Activated CD8-positive, alpha-beta memory T cell treated with anti-CD3 and anti-CD28 coated beads, Interleukin-2, amount 50 U/mL, for 1 hour (primary cell): ENCODE results near the gene GPANK1.
A peak's percentile ranks its signal among the peaks of the same experiment; 100 is the strongest.

Experiments used
- DNase-seq: peaks from one replicate; pipeline ENCODE4 v3.0.0-alpha.2; 2020; ENCODE audit errors: extremely low read depth

GPANK1 gene

GRCh38 chr6:31691078-31691463 lies 26.3 kb upstream of the GPANK1 start:
- DNase-seq, result no peak

GRCh38 chr6:31690231-31691077 lies 25.7 kb upstream of the GPANK1 start:
- DNase-seq, result no peak

GRCh38 chr6:31689249-31690110 lies 24.7 kb upstream of the GPANK1 start:
- no peak for DNase-seq

GRCh38 chr6:31687860-31688693 lies 23.3 kb upstream of the GPANK1 start:
- no peak for DNase-seq

- DNase-seq, result no peak
Observed at GRCh38 chr6:31687321-31687720, 22.5 kb upstream of the GPANK1 start.

- no peak for DNase-seq
Observed at GRCh38 chr6:31686483-31686882, 21.7 kb upstream of the GPANK1 start.

GRCh38 chr6:31683591-31683990 lies 18.8 kb upstream of the GPANK1 start:
- DNase-seq, result no peak

- no peak for DNase-seq
Observed at GRCh38 chr6:31681135-31681671, 16.4 kb upstream of the GPANK1 start.

- DNase-seq, result no peak
Observed at GRCh38 chr6:31680226-31681134, 15.7 kb upstream of the GPANK1 start, which contains the start of gene LY6G5C. Gene LY6G5C (minus strand): TSS chr6:31681067. CDS start chr6:31680373, 694 bp downstream.

GRCh38 chr6:31677955-31678354 lies 13.2 kb upstream of the GPANK1 start:
- DNase-seq, result no peak

GRCh38 chr6:31676904-31677303 lies 12.1 kb upstream of the GPANK1 start:
- no peak for DNase-seq

- no peak for DNase-seq
Observed at GRCh38 chr6:31676322-31676903, 11.6 kb upstream of the GPANK1 start.

- DNase-seq, result no peak
Observed at GRCh38 chr6:31669676-31670075, 4.9 kb upstream of the GPANK1 start, which contains the start of gene LY6G5B. Gene LY6G5B (plus strand): TSS chr6:31669976. CDS start chr6:31670951, 975 bp downstream.

GRCh38 chr6:31666337-31666965 lies 1.7 kb upstream of the GPANK1 start:
- DNase-seq, result no peak

- DNase-seq, result peak; percentile 96
Observed at GRCh38 chr6:31665501-31666336, 922 bp upstream of the GPANK1 start, which contains the start of gene CSNK2B. Gene CSNK2B (plus strand): TSS chr6:31666080. CDS start chr6:31666832, 752 bp downstream.

GRCh38 chr6:31663961-31664789 lies 622 bp downstream of the GPANK1 start:
- DNase-seq, result no peak

- DNase-seq, result no peak
Observed at GRCh38 chr6:31663126-31663960, 1.5 kb downstream of the GPANK1 start.
